AG08396 (cell line): ENCODE measurements around the gene ZER1.

Experiments used
- DNase-seq: peaks from one replicate; pipeline ENCODE4 v3.0.0; 2012; ENCODE audit warnings: low spot score, mixed read lengths

The ZER1 gene

GRCh38 chr9:128735373-128735772 is 36.4 kb downstream of the ZER1 start:
- no peak for DNase-seq

GRCh38 chr9:128733256-128733655 is 38.5 kb downstream of the ZER1 start:
- DNase-seq: peak; percentile 71

GRCh38 chr9:128732576-128732975 is 39.2 kb downstream of the ZER1 start:
- no peak for DNase-seq

- DNase-seq: no peak
These were observed 40.0 kb downstream of the ZER1 start for GRCh38 chr9:128731691-128732090.

GRCh38 chr9:128731093-128731492 is 40.6 kb downstream of the ZER1 start:
- DNase-seq: no peak

GRCh38 chr9:128729766-128730517 is 41.8 kb downstream of the ZER1 start:
- no peak for DNase-seq

- no peak for DNase-seq
These were observed 42.4 kb downstream of the ZER1 start for GRCh38 chr9:128729302-128729701.

- no peak for DNase-seq
These were observed 43.4 kb downstream of the ZER1 start for GRCh38 chr9:128728298-128728697.

- DNase-seq: no peak
These were observed 44.0 kb downstream of the ZER1 start for GRCh38 chr9:128727640-128728248.

- DNase-seq: peak; percentile 81
These were observed 46.9 kb downstream of the ZER1 start for GRCh38 chr9:128724744-128725211.

GRCh38 chr9:128723866-128724743 is 47.6 kb downstream of the ZER1 start, which contains the start of gene ZDHHC12:
ZDHHC12 (minus strand) TSS chr9:128724127; CDS start chr9:128724093, 34 bp downstream.
- DNase-seq: peak; percentile 100

- no peak for DNase-seq
These were observed 48.3 kb downstream of the ZER1 start for GRCh38 chr9:128723352-128723865.

GRCh38 chr9:128722380-128723351 is 49.1 kb downstream of the ZER1 start:
- no peak for DNase-seq

- no peak for DNase-seq
These were observed 50.2 kb downstream of the ZER1 start for GRCh38 chr9:128721487-128722010.

- DNase-seq: no peak
These were observed 50.8 kb downstream of the ZER1 start for GRCh38 chr9:128720841-128721486.

GRCh38 chr9:128719919-128720605 is 51.7 kb downstream of the ZER1 start:
- no peak for DNase-seq

GRCh38 chr9:128718475-128718874 is 53.3 kb downstream of the ZER1 start:
- DNase-seq: no peak

- DNase-seq: no peak
These were observed 53.7 kb downstream of the ZER1 start for GRCh38 chr9:128718047-128718446.

GRCh38 chr9:128716581-128717254 is 55.0 kb downstream of the ZER1 start:
- no peak for DNase-seq
